Coronary artery (tissue), 2 donors: ENCODE results near the gene ITGA1.
A peak's percentile ranks its signal among the peaks of the same experiment; 100 is the strongest.

Experiments used
- DNase-seq: peaks from one replicate; pipeline ENCODE4 v3.0.0-alpha.2; 2017; ENCODE audit warnings: low spot score
- H3K27ac ChIP-seq, 2 donors: fragments of 200-600 bp; sonication (generic); one replicate each; pipeline ENCODE4 v1.5.1; 2016 to 2019
- H3K4me3 ChIP-seq: fragments of 200-600 bp; sonication (generic); 2 replicates; pipeline ENCODE4 v1.5.1; 2016; ENCODE audit warnings: mild to moderate bottlenecking, moderate library complexity
- CTCF ChIP-seq: fragments of 200-600 bp; sonication (generic); IDR thresholded peaks from one replicate; pipeline ENCODE4 v1.5.1; 2019; ENCODE audit warnings: antibody characterized with exemption

ITGA1 gene

GRCh38 chr5:52837068-52837467 is 49.4 kb downstream of the ITGA1 start:
- TF ChIP-seq CTCF = no peak
- H3K27ac ChIP-seq = peak overlapping the region; percentile 73 to 81
- DNase-seq = no peak
- peak overlapping the region; percentile 36 for H3K4me3 ChIP-seq

GRCh38 chr5:52837591-52838001 is 49.9 kb downstream of the ITGA1 start:
- Histone ChIP-seq H3K27ac (peak overlapping the region; percentile 73 to 81), H3K4me3 (peak overlapping the region; percentile 36)
- no peak for DNase-seq
- TF ChIP-seq CTCF = no peak

- no peak overlapping the region for H3K4me3 ChIP-seq
- DNase-seq = no peak
- H3K27ac ChIP-seq = peak overlapping the region; percentile 73 to 81
- TF ChIP-seq CTCF = no peak
These were observed 50.8 kb downstream of the ITGA1 start for GRCh38 chr5:52838326-52839015.

GRCh38 chr5:52839285-52839684 is 51.6 kb downstream of the ITGA1 start:
- peak overlapping the region; percentile 73 to 81 for H3K27ac ChIP-seq
- no peak for DNase-seq
- TF ChIP-seq CTCF = no peak
- no peak overlapping the region for H3K4me3 ChIP-seq

- no peak for DNase-seq
- TF ChIP-seq CTCF = no peak
- H3K4me3 ChIP-seq = peak overlapping the region; percentile 48
- H3K27ac ChIP-seq = peak overlapping the region; percentile 73 to 80
These were observed 52.7 kb downstream of the ITGA1 start for GRCh38 chr5:52840277-52841050.

GRCh38 chr5:52841114-52841513 is 53.4 kb downstream of the ITGA1 start:
- no peak overlapping the region for H3K4me3 ChIP-seq
- no peak for TF ChIP-seq CTCF
- H3K27ac ChIP-seq = peak overlapping the region; percentile 73 to 80

GRCh38 chr5:52842111-52842510 is 54.4 kb downstream of the ITGA1 start:
- Histone ChIP-seq H3K27ac (peak overlapping the region; percentile 2 to 67), H3K4me3 (no peak overlapping the region)
- TF ChIP-seq CTCF = no peak
- DNase-seq = no peak

More at GRCh38 chr5:52841114-52841513, 53.4 kb downstream of the ITGA1 start:
- DNase-seq = no peak
